ENCODE results near the gene ARID1B. TPM values are rescaled to one million over a fixed set of nuclear protein-coding genes. Genes with fewer than 3 reads are reported as not detected.

The ARID1B gene
- total and polyA plus RNA-seq, 11 donors = 15.3 to 76.1 (median 40.7) TPM

- Histone ChIP-seq H3K4me1 (peaks cover 0 to 16% (median 8%) of the 10 kb centered on the region in 12 donors), H3K9me3 (no peaks in the 10 kb centered on the region), H3K27me3 (no peaks in the 10 kb centered on the region), H3K36me3 (peaks cover 0 to 96% (median 88%) of the 10 kb centered on the region in 9 donors), H3K4me3 (no peak overlapping the region), H3K27ac (no peak overlapping the region)
- intact Hi-C loops (cut with DNase I) = loop anchor here in 1 of 10 donors (2.0 kb wide), 1 partner anchor 77 kb away; no protein-coding TSS in a partner anchor
- DNase-seq = no peak
- WGBS, 4 donors = 82 to 89% (median 88%) methylated on average over 9 to 10 of the region's 10 CpGs
- ATAC-seq = no peak
- TF ChIP-seq CTCF (IDR thresholded peaks at IDR 0.05) (no peak), POLR2A (IDR thresholded peaks at IDR 0.05) (no peak)
Measured at GRCh38 chr6:157200117-157200516, 422.9 kb downstream of the ARID1B start.

GRCh38 chr6:157200611-157201010 is 423.4 kb downstream of the ARID1B start:
- Histone ChIP-seq H3K4me1 (peaks cover 0 to 16% (median 8%) of the 10 kb centered on the region in 12 donors), H3K4me3 (no peak overlapping the region), H3K27ac (no peak overlapping the region), H3K9me3 (no peaks in the 10 kb centered on the region), H3K27me3 (no peaks in the 10 kb centered on the region), H3K36me3 (peaks cover 0 to 96% (median 88%) of the 10 kb centered on the region in 9 donors)
- intact Hi-C loops (cut with DNase I) = loop anchor here in 1 of 10 donors (2.0 kb wide), 1 partner anchor 76 kb away; no protein-coding TSS in a partner anchor
- WGBS, 4 donors = 95 to 96% (median 95%) methylated on average over 16 to 17 of the region's 17 CpGs
- DNase-seq (peak in 1 of 5 donors; percentile 24), ATAC-seq (peak in 1 of 4 donors; percentile 32)
- TF ChIP-seq CTCF (IDR thresholded peaks at IDR 0.05) (no peak), POLR2A (IDR thresholded peaks at IDR 0.05) (no peak)

GRCh38 chr6:157201083-157201482 is 423.9 kb downstream of the ARID1B start:
- WGBS, 4 donors = 93 to 95% (median 94%) methylated on average over 17 of the region's 17 CpGs

GRCh38 chr6:157203312-157203744 is 426.1 kb downstream of the ARID1B start:
- WGBS, 4 donors = 86 to 92% (median 87%) methylated on average over 11 of the region's 11 CpGs
- ATAC-seq (no peak), DNase-seq (no peak)
- Histone ChIP-seq H3K4me1 (peaks cover 0 to 10% (median 5%) of the 10 kb centered on the region in 12 donors), H3K27ac (no peak overlapping the region), H3K4me3 (no peak overlapping the region), H3K36me3 (peaks cover 0 to 99% (median 90%) of the 10 kb centered on the region in 9 donors), H3K27me3 (no peaks in the 10 kb centered on the region), H3K9me3 (no peaks in the 10 kb centered on the region)
- intact Hi-C loops (cut with DNase I) = no loop called here
- TF ChIP-seq CTCF (IDR thresholded peaks at IDR 0.05) = no peak
- TF ChIP-seq POLR2A (IDR thresholded peaks at IDR 0.05) = no peak

More at GRCh38 chr6:157201083-157201482, 423.9 kb downstream of the ARID1B start:
- Histone ChIP-seq H3K4me3 (no peak overlapping the region), H3K27ac (no peak overlapping the region), H3K36me3 (peaks cover 0 to 96% (median 88%) of the 10 kb centered on the region in 9 donors), H3K9me3 (no peaks in the 10 kb centered on the region), H3K4me1 (peaks cover 0 to 16% (median 8%) of the 10 kb centered on the region in 12 donors), H3K27me3 (no peaks in the 10 kb centered on the region)
- intact Hi-C loops (cut with DNase I) = loop anchor here in 1 of 10 donors (2.0 kb wide), 1 partner anchor 76 kb away; no protein-coding TSS in a partner anchor
- ATAC-seq = no peak
- no peak for DNase-seq
- TF ChIP-seq CTCF (IDR thresholded peaks at IDR 0.05) (no peak), POLR2A (IDR thresholded peaks at IDR 0.05) (no peak)
